ES-I3 (cell line): ENCODE results near the gene WDR20.

Experiments used
- H3K36me3 ChIP-seq: 2 replicates; pipeline ENCODE4 v1.6.1; 2013; ENCODE audit warnings: mild to moderate bottlenecking, low read length, control low read depth, moderate library complexity; ENCODE audit not compliant: insufficient read depth
- H3K4me1 ChIP-seq: 2 replicates; pipeline ENCODE4 v1.6.1; 2013; ENCODE audit warnings: mild to moderate bottlenecking, control low read depth, low read length; ENCODE audit not compliant: insufficient read depth
- H3K9ac ChIP-seq: 2 replicates; pipeline ENCODE4 v1.6.1; 2013; ENCODE audit warnings: low read depth, mild to moderate bottlenecking, low read length, moderate library complexity
- H3K9me3 ChIP-seq: 2 replicates; pipeline ENCODE4 v1.6.1; 2013; ENCODE audit warnings: mild to moderate bottlenecking, low read length, moderate library complexity; ENCODE audit not compliant: control insufficient read depth, insufficient read depth

WDR20 gene

GRCh38 chr14:102203382-102203781 is 63.7 kb downstream of the WDR20 start:
- Histone ChIP-seq H3K4me1 (no peaks in the 10 kb centered on the region), H3K9me3 (no peaks in the 10 kb centered on the region), H3K36me3 (peaks cover 13% of the 10 kb centered on the region), H3K9ac (no peak overlapping the region)

GRCh38 chr14:102205560-102205959 is 65.9 kb downstream of the WDR20 start:
- Histone ChIP-seq H3K4me1 (no peaks in the 10 kb centered on the region), H3K36me3 (peaks cover 13% of the 10 kb centered on the region), H3K9ac (no peak overlapping the region), H3K9me3 (no peaks in the 10 kb centered on the region)

- no peaks in the 10 kb centered on the region for H3K9me3 ChIP-seq
- H3K36me3 ChIP-seq = peaks cover 13% of the 10 kb centered on the region
- no peak overlapping the region for H3K9ac ChIP-seq
- H3K4me1 ChIP-seq = no peaks in the 10 kb centered on the region
Observed at GRCh38 chr14:102206918-102207317, 67.2 kb downstream of the WDR20 start.

- Histone ChIP-seq H3K9ac (no peak overlapping the region), H3K4me1 (no peaks in the 10 kb centered on the region), H3K9me3 (no peaks in the 10 kb centered on the region), H3K36me3 (peaks cover 13% of the 10 kb centered on the region)
Observed at GRCh38 chr14:102207831-102208365, 68.2 kb downstream of the WDR20 start.

GRCh38 chr14:102208741-102209140 is 69.0 kb downstream of the WDR20 start:
- Histone ChIP-seq H3K4me1 (no peaks in the 10 kb centered on the region), H3K9ac (no peak overlapping the region), H3K36me3 (peaks cover 13% of the 10 kb centered on the region), H3K9me3 (no peaks in the 10 kb centered on the region)

GRCh38 chr14:102209224-102209966 is 69.7 kb downstream of the WDR20 start:
- Histone ChIP-seq H3K9me3 (no peaks in the 10 kb centered on the region), H3K4me1 (no peaks in the 10 kb centered on the region), H3K36me3 (peaks cover 8% of the 10 kb centered on the region), H3K9ac (no peak overlapping the region)

- Histone ChIP-seq H3K9ac (no peak overlapping the region), H3K36me3 (peaks cover 2% of the 10 kb centered on the region; the same call in 1 of the 2 replicates), H3K9me3 (no peaks in the 10 kb centered on the region), H3K4me1 (no peaks in the 10 kb centered on the region)
Observed at GRCh38 chr14:102210421-102211042, 70.8 kb downstream of the WDR20 start.

- Histone ChIP-seq H3K9ac (no peak overlapping the region), H3K9me3 (no peaks in the 10 kb centered on the region), H3K4me1 (no peaks in the 10 kb centered on the region), H3K36me3 (no peaks in the 10 kb centered on the region)
Observed at GRCh38 chr14:102211240-102211639, 71.5 kb downstream of the WDR20 start.

- no peaks in the 10 kb centered on the region for H3K36me3 ChIP-seq
Observed at GRCh38 chr14:102212356-102212755, 72.7 kb downstream of the WDR20 start.

GRCh38 chr14:102212845-102213244 is 73.1 kb downstream of the WDR20 start:
- H3K36me3 ChIP-seq = no peaks in the 10 kb centered on the region
- no peak overlapping the region for H3K9ac ChIP-seq
- H3K4me1 ChIP-seq = no peaks in the 10 kb centered on the region
- H3K9me3 ChIP-seq = no peaks in the 10 kb centered on the region

More at GRCh38 chr14:102212356-102212755, 72.7 kb downstream of the WDR20 start:
- no peaks in the 10 kb centered on the region for H3K4me1 ChIP-seq
- no peaks in the 10 kb centered on the region for H3K9me3 ChIP-seq
- H3K9ac ChIP-seq = no peak overlapping the region

- no peaks in the 10 kb centered on the region for H3K9me3 ChIP-seq
- H3K4me1 ChIP-seq = no peaks in the 10 kb centered on the region
- H3K36me3 ChIP-seq = no peaks in the 10 kb centered on the region
- no peak overlapping the region for H3K9ac ChIP-seq
Observed at GRCh38 chr14:102213470-102213869, 73.8 kb downstream of the WDR20 start.

- Histone ChIP-seq H3K9me3 (no peaks in the 10 kb centered on the region), H3K4me1 (no peaks in the 10 kb centered on the region), H3K36me3 (no peaks in the 10 kb centered on the region), H3K9ac (no peak overlapping the region)
Observed at GRCh38 chr14:102213984-102214658, 74.4 kb downstream of the WDR20 start.

GRCh38 chr14:102215071-102215470 is 75.4 kb downstream of the WDR20 start:
- Histone ChIP-seq H3K9me3 (no peaks in the 10 kb centered on the region), H3K36me3 (no peaks in the 10 kb centered on the region), H3K9ac (no peak overlapping the region), H3K4me1 (no peaks in the 10 kb centered on the region)

GRCh38 chr14:102215576-102216250 is 76.0 kb downstream of the WDR20 start:
- H3K4me1 ChIP-seq = 0 out of 2 replicates have a peak, but pooled peaks cover under 1% of the 10 kb centered on the region
- H3K36me3 ChIP-seq = no peaks in the 10 kb centered on the region
- no peaks in the 10 kb centered on the region for H3K9me3 ChIP-seq
- no peak overlapping the region for H3K9ac ChIP-seq
